ENCODE data around the gene ELMO1.

GRCh38 chr7:37040330-37040729 is 408.3 kb downstream of the ELMO1 start:
- TF ChIP-seq CTCF (IDR thresholded peaks at IDR 0.05), result no peak
- TF ChIP-seq POLR2A (IDR thresholded peaks at IDR 0.05), result no peak

Data from adrenal gland (tissue), 5 donors.